Esophagus muscularis mucosa (tissue), 4 donors: ENCODE results near the gene CIZ1. TPM values are rescaled to one million over a fixed set of nuclear protein-coding genes. Genes with fewer than 3 reads are reported as not detected.

Experiments
- DNase-seq: peaks from one replicate; pipeline ENCODE4 v3.0.0-alpha.2; 2017; ENCODE audit errors: extremely low spot score
- H3K27ac ChIP-seq, 4 donors: fragments of 200-600 bp; sonication (generic); replicated peaks in 1 of 4; 1 replicate in 3 of 4; 2 replicates in 1 of 4; pipeline ENCODE4 v1.5.1; 2016 to 2019; ENCODE audit warnings: mild to moderate bottlenecking in 1 of 4
- H3K27me3 ChIP-seq, 4 donors: fragments of 200-600 bp; sonication (generic); one replicate each; pipeline versions ENCODE4 v1.5.1 to v1.6.0; 2016 to 2019
- H3K36me3 ChIP-seq, 4 donors: fragments of 200-600 bp; sonication (generic); one replicate each; pipeline ENCODE4 v1.5.1; 2016 to 2019
- H3K4me1 ChIP-seq, 4 donors: fragments of 200-600 bp; sonication (generic); one replicate each; pipeline ENCODE4 v1.5.1; 2016 to 2019
- H3K4me3 ChIP-seq, 4 donors: fragments of 200-600 bp; sonication (generic); 1 replicate in 2 of 4; 2 replicates in 2 of 4; pipeline ENCODE4 v1.5.1; 2016 to 2019; ENCODE audit warnings: mild to moderate bottlenecking in 4 of 4, moderate library complexity in 1 of 4
- H3K9me3 ChIP-seq, 4 donors: fragments of 200-600 bp; sonication (generic); 1 replicate in 3 of 4; 2 replicates in 1 of 4; pipeline ENCODE4 v1.5.1; 2016 to 2019
- EP300 ChIP-seq: sonication (generic); formaldehyde crosslinking; IDR thresholded peaks from one replicate; pipeline ENCODE4 v1.6.1; 2017; ENCODE audit warnings: antibody characterized with exemption
- POLR2A ChIP-seq: fragments of 450-650 bp; IDR thresholded peaks from one replicate; pipeline ENCODE4 v1.6.1; 2017; ENCODE audit warnings: antibody characterized with exemption, moderate library complexity, mild to moderate bottlenecking, low read depth
- POLR2AphosphoS5 ChIP-seq, 2 donors: sonication (generic); formaldehyde crosslinking; IDR thresholded peaks; one replicate each; pipeline ENCODE4 v1.6.1; 2017; ENCODE audit warnings: antibody characterized with exemption in 2 of 2
- WGBS: methylation state at CpG from one replicate; pipeline ENCODE4 v1.1.5; 2018; 5-methylcytosine and 5-hydroxymethylcytosine counted together
- intact Hi-C: fragments of 100-400 bp; cut with DNase I; formaldehyde crosslinking; loops from one replicate; pipeline ENCODE4 v1.15.1; 2023
- total RNA-seq, 4 donors: library from RNA; depleted of rRNA; stranded (reverse); fragments of >200 nt; gene quantifications; one replicate each; pipeline versions ENCODE4 v1.1.0 to v1.2.1, GENCODE V29; 2016
- TF ChIP-seq, protein P1 (sequence below), 3 experiments: fragments of 200-600 bp in 2 of 3; fragments of 450-650 bp in 1 of 3; sonication (generic) in 2 of 3; IDR thresholded peaks; one replicate each; pipeline ENCODE4 v1.5.1; 2017 to 2019; ENCODE audit warnings: antibody characterized with exemption in 3 of 3, mild to moderate bottlenecking in 2 of 3, moderate library complexity in 1 of 3

CIZ1 gene
- total RNA-seq, 4 donors from 2014 or later = 57.5 to 110 (median 73.2) TPM

GRCh38 chr9:128167209-128167608 lies 24.2 kb downstream of the CIZ1 start:
- no peak for DNase-seq
- Histone ChIP-seq H3K9me3 (no peaks in the 10 kb centered on the region), H3K36me3 (peaks cover 51 to 91% (median 85%) of the 10 kb centered on the region in 4 donors), H3K27me3 (no peaks in the 10 kb centered on the region), H3K4me3 (no peak overlapping the region), H3K4me1 (peaks cover 0 to 2% (median under 1%) of the 10 kb centered on the region in 4 donors), H3K27ac (no peak overlapping the region)
- 100% methylated on average over 3 of the region's 4 CpGs for WGBS
- intact Hi-C loops = no loop called here
- TF ChIP-seq POLR2A (no peak), POLR2AphosphoS5 (IDR thresholded peaks at IDR 0.05) (no peak), EP300 (no peak)
- TF ChIP-seq, protein P1, sequence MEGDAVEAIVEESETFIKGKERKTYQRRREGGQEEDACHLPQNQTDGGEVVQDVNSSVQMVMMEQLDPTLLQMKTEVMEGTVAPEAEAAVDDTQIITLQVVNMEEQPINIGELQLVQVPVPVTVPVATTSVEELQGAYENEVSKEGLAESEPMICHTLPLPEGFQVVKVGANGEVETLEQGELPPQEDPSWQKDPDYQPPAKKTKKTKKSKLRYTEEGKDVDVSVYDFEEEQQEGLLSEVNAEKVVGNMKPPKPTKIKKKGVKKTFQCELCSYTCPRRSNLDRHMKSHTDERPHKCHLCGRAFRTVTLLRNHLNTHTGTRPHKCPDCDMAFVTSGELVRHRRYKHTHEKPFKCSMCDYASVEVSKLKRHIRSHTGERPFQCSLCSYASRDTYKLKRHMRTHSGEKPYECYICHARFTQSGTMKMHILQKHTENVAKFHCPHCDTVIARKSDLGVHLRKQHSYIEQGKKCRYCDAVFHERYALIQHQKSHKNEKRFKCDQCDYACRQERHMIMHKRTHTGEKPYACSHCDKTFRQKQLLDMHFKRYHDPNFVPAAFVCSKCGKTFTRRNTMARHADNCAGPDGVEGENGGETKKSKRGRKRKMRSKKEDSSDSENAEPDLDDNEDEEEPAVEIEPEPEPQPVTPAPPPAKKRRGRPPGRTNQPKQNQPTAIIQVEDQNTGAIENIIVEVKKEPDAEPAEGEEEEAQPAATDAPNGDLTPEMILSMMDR (IDR thresholded peaks at IDR 0.05) = no peak

DNA sequence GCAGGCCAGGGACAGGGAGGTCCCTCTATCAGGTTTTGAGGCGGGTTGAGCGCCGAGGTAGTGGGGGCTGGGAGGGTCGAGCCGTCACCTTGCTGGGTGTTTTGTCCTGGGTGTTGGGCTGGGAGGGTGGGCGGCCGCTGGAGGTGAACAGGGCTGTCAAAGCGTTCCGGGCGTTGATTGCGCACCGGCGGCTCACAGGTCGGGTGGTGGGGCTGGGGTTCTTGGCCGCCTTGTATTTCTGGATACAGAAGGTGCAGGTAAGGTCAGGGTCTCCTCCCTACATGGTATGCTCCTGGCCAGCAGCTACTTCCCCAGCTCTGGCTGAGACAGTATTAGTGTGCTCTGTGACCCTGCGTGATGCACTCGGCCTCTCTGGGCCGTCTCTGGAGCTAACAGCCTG lies 25.2 kb downstream of the CIZ1 start:
- H3K27ac ChIP-seq = no peak overlapping the region
- no peak for TF ChIP-seq EP300
- TF ChIP-seq POLR2A = no peak
- TF ChIP-seq, protein P1 (IDR thresholded peaks at IDR 0.05) = no peak
- TF ChIP-seq POLR2AphosphoS5 (IDR thresholded peaks at IDR 0.05) = no peak
- H3K4me3 ChIP-seq = no peak overlapping the region
- intact Hi-C loops = no loop called here
- no peaks in the 10 kb centered on the region for H3K27me3 ChIP-seq
- peaks cover 51 to 89% (median 83%) of the 10 kb centered on the region in 4 donors for H3K36me3 ChIP-seq
- H3K4me1 ChIP-seq = peaks cover 4 to 12% (median 8%) of the 10 kb centered on the region in 4 donors
- no peak for DNase-seq
- no peaks in the 10 kb centered on the region for H3K9me3 ChIP-seq
- WGBS = 90% methylated on average over 14 of the region's 18 CpGs

GRCh38 chr9:128164307-128164885 lies 27.0 kb downstream of the CIZ1 start:
- Histone ChIP-seq H3K27me3 (no peaks in the 10 kb centered on the region), H3K4me1 (peaks cover 17 to 24% (median 18%) of the 10 kb centered on the region in 4 donors), H3K9me3 (no peaks in the 10 kb centered on the region), H3K36me3 (peaks cover 40 to 72% (median 66%) of the 10 kb centered on the region in 4 donors), H3K4me3 (no peak overlapping the region), H3K27ac (no peak overlapping the region)
- no peak for DNase-seq
- intact Hi-C loops = no loop called here
- WGBS = 70% methylated on average over 12 of the region's 14 CpGs
- TF ChIP-seq EP300 (no peak), POLR2A (no peak), POLR2AphosphoS5 (IDR thresholded peaks at IDR 0.05) (no peak)
- TF ChIP-seq, protein P1 (IDR thresholded peaks at IDR 0.05) = no peak

DNA sequence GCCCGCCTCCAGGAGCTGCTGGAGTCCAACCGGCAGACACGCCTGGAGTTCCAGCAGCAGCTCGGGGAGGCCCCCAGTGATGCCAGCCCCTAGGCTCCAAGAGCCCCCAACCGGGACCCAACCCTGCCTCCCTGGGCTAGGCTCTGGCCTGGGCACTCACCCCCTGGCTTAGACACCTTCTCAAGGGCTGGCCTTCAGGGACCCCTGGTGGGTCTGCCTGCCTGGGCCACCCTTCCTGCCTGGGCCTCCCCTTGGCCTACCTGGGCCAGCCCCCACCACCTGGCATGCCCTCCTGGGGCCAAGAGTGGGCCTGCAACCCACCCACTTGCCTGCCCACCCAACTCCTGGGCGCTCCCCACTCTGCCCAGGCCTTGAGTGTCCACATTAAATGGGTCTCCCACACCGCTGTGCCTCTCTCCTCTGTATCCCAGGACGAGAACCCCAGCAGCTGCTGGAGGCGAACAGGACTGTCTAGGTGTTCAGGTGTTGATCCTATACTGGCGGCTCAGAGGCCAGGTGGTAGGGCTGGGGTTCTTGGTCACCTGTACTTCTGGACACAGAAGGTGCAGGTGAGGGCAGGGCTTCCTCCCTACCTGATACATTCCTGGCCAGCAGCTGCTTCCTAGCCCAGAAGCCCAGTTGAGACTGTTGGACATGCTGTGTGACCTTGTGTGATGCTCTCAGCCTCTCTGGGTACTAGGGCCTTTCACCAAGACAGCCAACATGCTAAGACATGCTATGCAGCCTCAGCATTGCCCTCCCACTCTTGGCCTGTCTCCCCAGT lies 27.7 kb downstream of the CIZ1 start:
- intact Hi-C loops = no loop called here

More for the DNA sequence above, 27.7 kb downstream of the CIZ1 start:
- H3K27ac ChIP-seq = no peak overlapping the region
- TF ChIP-seq POLR2AphosphoS5 (IDR thresholded peaks at IDR 0.05) (no peak), EP300 (no peak), POLR2A (no peak)
- TF ChIP-seq, protein P1 (IDR thresholded peaks at IDR 0.05) = no peak
- no peak for DNase-seq
- H3K27me3 ChIP-seq = no peaks in the 10 kb centered on the region
- H3K36me3 ChIP-seq = peaks cover 34 to 65% (median 59%) of the 10 kb centered on the region in 4 donors
- H3K4me3 ChIP-seq = no peak overlapping the region
- WGBS = 93% methylated on average over 8 of the region's 10 CpGs
- peaks cover 20 to 29% (median 22%) of the 10 kb centered on the region in 4 donors for H3K4me1 ChIP-seq
- H3K9me3 ChIP-seq = no peaks in the 10 kb centered on the region
